ENCODE results near the gene REEP2. TPM values are rescaled to one million over a fixed set of nuclear protein-coding genes. Genes with fewer than 3 reads are reported as not detected.

REEP2 gene
- total RNA-seq = 16.2 and 17.5 TPM in 2 replicates

GRCh38 chr5:138438724-138439476 lies at the start of gene REEP2:
TSS of gene REEP2 (plus strand) at chr5:138439057. CDS start at chr5:138439209, 152 bp downstream.

GRCh38 chr5:138465261-138466124 lies 26.6 kb downstream of the REEP2 start, which contains the start of gene EGR1:
TSS of gene EGR1 (plus strand) at chr5:138465479. CDS start at chr5:138465762, 283 bp downstream.

Other genes starting within 250 kb of the REEP2 start
- gene CDC23, start 225.7 kb upstream of the REEP2 start, total RNA-seq = 19.1 and 20.3 TPM in 2 replicates
- gene GFRA3, start 164.4 kb upstream of the REEP2 start, total RNA-seq = not detected in 2 replicates
- 0.55 and 1.1 TPM in 2 replicates for gene CDC25C, start 107.3 kb upstream of the REEP2 start, total RNA-seq
- gene FAM53C, start 100.8 kb upstream of the REEP2 start, total RNA-seq = 23.8 and 27.4 TPM in 2 replicates
- gene KDM3B, start 86.4 kb upstream of the REEP2 start, total RNA-seq = 33.3 and 36.3 TPM in 2 replicates
- 0.85 and 1.9 TPM in 2 replicates for gene EGR1, start 26.4 kb downstream of the REEP2 start, total RNA-seq
- gene ETF1, start 104.2 kb downstream of the REEP2 start, total RNA-seq = 100 and 121 TPM in 2 replicates
- 302 and 320 TPM in 2 replicates for gene HSPA9, start 136.3 kb downstream of the REEP2 start, total RNA-seq

Data from smooth muscle cell of bladder (primary cell).